ENCODE data around the gene HAND1.

Gene HAND1

DNA sequence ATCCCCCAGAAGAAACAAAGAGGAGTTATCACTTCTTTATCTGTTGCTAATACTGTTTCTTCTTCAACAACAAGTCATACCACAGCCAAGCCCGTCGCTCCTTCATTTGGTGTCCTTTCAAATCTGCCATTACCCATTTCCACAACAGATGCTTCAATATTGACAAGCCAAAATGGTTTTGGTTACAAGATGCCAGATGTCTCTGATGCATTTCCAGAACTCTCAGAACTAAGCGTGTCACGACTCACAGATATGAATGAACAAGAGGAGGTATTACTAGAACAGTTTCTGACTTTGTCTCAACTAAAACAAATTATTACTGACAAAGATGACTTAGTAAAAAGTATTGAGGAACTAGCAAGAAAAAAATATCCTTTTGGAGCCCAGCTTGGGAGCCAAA is 16.0 kb upstream of the HAND1 start:
- no peaks in the 10 kb centered on the region for H3F3A ChIP-seq (ENCODE audit: insufficient read depth)
- no peak overlapping the region for H2AFZ ChIP-seq (ENCODE audit: low read depth, low read length, severe bottlenecking)
- no peaks in the 10 kb centered on the region for H3K9me3 ChIP-seq (ENCODE audit: insufficient read depth, low read length)
- H3K79me2 ChIP-seq (ENCODE audit: insufficient read depth, low read length): no peaks in the 10 kb centered on the region
- H3K4me2 ChIP-seq (ENCODE audit: low read depth, low read length, poor library complexity, severe bottlenecking): no peak overlapping the region
- H3K27me3 ChIP-seq (ENCODE audit: low read length): no peaks in the 10 kb centered on the region
- H3K27ac ChIP-seq (ENCODE audit: low read depth, low read length): no peak overlapping the region
- no peaks in the 10 kb centered on the region for H4K20me1 ChIP-seq (ENCODE audit: low read depth, low read length)
- no peak overlapping the region for H3K4me3 ChIP-seq (ENCODE audit: insufficient read depth, low read length, poor library complexity, severe bottlenecking)
- no peaks in the 10 kb centered on the region for H3K36me3 ChIP-seq (ENCODE audit: low read length)
- H3K9ac ChIP-seq (ENCODE audit: low read length): no peak overlapping the region
- no peaks in the 10 kb centered on the region for H3K9me2 ChIP-seq (replicated peaks; ENCODE audit: insufficient read depth, low read length)
- TF ChIP-seq, protein P1, sequence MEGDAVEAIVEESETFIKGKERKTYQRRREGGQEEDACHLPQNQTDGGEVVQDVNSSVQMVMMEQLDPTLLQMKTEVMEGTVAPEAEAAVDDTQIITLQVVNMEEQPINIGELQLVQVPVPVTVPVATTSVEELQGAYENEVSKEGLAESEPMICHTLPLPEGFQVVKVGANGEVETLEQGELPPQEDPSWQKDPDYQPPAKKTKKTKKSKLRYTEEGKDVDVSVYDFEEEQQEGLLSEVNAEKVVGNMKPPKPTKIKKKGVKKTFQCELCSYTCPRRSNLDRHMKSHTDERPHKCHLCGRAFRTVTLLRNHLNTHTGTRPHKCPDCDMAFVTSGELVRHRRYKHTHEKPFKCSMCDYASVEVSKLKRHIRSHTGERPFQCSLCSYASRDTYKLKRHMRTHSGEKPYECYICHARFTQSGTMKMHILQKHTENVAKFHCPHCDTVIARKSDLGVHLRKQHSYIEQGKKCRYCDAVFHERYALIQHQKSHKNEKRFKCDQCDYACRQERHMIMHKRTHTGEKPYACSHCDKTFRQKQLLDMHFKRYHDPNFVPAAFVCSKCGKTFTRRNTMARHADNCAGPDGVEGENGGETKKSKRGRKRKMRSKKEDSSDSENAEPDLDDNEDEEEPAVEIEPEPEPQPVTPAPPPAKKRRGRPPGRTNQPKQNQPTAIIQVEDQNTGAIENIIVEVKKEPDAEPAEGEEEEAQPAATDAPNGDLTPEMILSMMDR (IDR thresholded peaks at IDR 0.05; ENCODE audit: insufficient read depth, low read length, poor library complexity, severe bottlenecking): no peak
- TF ChIP-seq EZH2phosphoT487 (conservative IDR thresholded peaks at IDR 0.05; ENCODE audit: low read length): no peak

DNA sequence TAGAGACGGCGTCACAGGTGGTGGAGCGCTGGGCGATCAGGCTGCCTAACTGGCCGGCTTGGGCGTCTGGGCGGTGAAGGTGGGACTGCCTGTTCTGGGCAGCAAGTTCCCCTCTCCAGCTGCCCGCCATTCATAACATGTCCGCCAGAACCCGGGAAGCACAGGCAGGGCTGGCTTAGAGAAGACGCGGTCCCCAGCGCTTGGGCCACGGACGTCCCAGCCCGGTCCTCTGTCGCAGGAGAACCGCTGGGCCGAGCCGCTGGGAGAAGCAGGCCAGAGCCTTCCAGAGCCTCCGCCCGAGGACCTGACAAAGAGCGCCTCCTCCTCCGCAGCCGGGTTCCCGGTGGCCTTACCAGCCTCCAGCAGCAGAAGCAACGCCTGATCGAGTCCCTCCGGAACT is 15.2 kb upstream of the HAND1 start:
- Histone ChIP-seq H3K27me3 (ENCODE audit: low read length) (no peaks in the 10 kb centered on the region), H4K20me1 (ENCODE audit: low read depth, low read length) (no peaks in the 10 kb centered on the region), H3K9ac (ENCODE audit: low read length) (no peak overlapping the region), H3K36me3 (ENCODE audit: low read length) (no peaks in the 10 kb centered on the region), H3K79me2 (ENCODE audit: insufficient read depth, low read length) (no peaks in the 10 kb centered on the region), H3K27ac (ENCODE audit: low read depth, low read length) (no peak overlapping the region), H3K4me3 (ENCODE audit: insufficient read depth, low read length, poor library complexity, severe bottlenecking) (no peak overlapping the region), H2AFZ (ENCODE audit: low read depth, low read length, severe bottlenecking) (no peak overlapping the region), H3K4me2 (ENCODE audit: low read depth, low read length, poor library complexity, severe bottlenecking) (no peak overlapping the region), H3K9me2 (replicated peaks; ENCODE audit: insufficient read depth, low read length) (no peaks in the 10 kb centered on the region), H3K9me3 (ENCODE audit: insufficient read depth, low read length) (no peaks in the 10 kb centered on the region), H3F3A (ENCODE audit: insufficient read depth) (no peaks in the 10 kb centered on the region)
- no peak for TF ChIP-seq EZH2phosphoT487 (conservative IDR thresholded peaks at IDR 0.05; ENCODE audit: low read length)
- TF ChIP-seq, protein P1 (IDR thresholded peaks at IDR 0.05; ENCODE audit: insufficient read depth, low read length, poor library complexity, severe bottlenecking): no peak

DNA sequence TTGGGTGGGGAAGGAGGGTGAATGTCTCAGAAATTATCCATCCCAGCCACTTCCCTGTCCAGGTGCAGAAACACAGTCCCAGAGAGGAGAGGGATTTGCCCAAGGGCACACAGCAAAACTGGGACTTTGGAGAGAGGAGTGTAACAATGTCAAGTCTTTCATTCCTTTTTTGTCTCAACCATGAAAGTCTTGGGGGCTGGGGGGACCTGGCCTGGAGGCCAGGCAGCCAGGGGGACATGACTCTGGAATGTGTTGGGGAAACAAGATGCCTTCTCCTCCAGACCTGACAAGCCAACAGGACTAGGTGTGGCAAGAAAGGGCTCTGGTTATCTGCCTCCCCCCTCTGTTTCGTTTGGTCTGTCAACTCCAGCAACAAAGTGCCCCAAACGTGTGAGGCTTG is 13.9 kb upstream of the HAND1 start:
- no peak overlapping the region for H2AFZ ChIP-seq (ENCODE audit: low read depth, low read length, severe bottlenecking)
- H3K27ac ChIP-seq (ENCODE audit: low read depth, low read length): no peak overlapping the region
- no peak overlapping the region for H3K4me3 ChIP-seq (ENCODE audit: insufficient read depth, low read length, poor library complexity, severe bottlenecking)
- TF ChIP-seq, protein P1 (IDR thresholded peaks at IDR 0.05; ENCODE audit: insufficient read depth, low read length, poor library complexity, severe bottlenecking): no peak
- TF ChIP-seq EZH2phosphoT487 (conservative IDR thresholded peaks at IDR 0.05; ENCODE audit: low read length): no peak
- H4K20me1 ChIP-seq (ENCODE audit: low read depth, low read length): no peaks in the 10 kb centered on the region
- no peaks in the 10 kb centered on the region for H3K9me2 ChIP-seq (replicated peaks; ENCODE audit: insufficient read depth, low read length)
- no peaks in the 10 kb centered on the region for H3K36me3 ChIP-seq (ENCODE audit: low read length)
- H3K4me2 ChIP-seq (ENCODE audit: low read depth, low read length, poor library complexity, severe bottlenecking): no peak overlapping the region
- no peaks in the 10 kb centered on the region for H3K9me3 ChIP-seq (ENCODE audit: insufficient read depth, low read length)
- no peaks in the 10 kb centered on the region for H3F3A ChIP-seq (ENCODE audit: insufficient read depth)
- no peaks in the 10 kb centered on the region for H3K27me3 ChIP-seq (ENCODE audit: low read length)
- H3K9ac ChIP-seq (ENCODE audit: low read length): no peak overlapping the region
- H3K79me2 ChIP-seq (ENCODE audit: insufficient read depth, low read length): no peaks in the 10 kb centered on the region
